Stimulated activated CD8-positive, alpha-beta memory T cell treated with anti-CD3 and anti-CD28 coated beads, Interleukin-12 subunit alpha, Interleukin-12 subunit beta, amount 100 ng/mL, for 24 hours (primary cell): ENCODE data around the gene NR2E3.
"Not testable (repeated sequence)": the region's sequence is repeated elsewhere in the genome, so short reads cannot be mapped to it uniquely, and the experiment has no call there.

Experiments used
- DNase-seq: peaks from one replicate; pipeline ENCODE4 v3.0.0-alpha.2; 2020; ENCODE audit errors: extremely low read depth

The NR2E3 gene

DNA sequence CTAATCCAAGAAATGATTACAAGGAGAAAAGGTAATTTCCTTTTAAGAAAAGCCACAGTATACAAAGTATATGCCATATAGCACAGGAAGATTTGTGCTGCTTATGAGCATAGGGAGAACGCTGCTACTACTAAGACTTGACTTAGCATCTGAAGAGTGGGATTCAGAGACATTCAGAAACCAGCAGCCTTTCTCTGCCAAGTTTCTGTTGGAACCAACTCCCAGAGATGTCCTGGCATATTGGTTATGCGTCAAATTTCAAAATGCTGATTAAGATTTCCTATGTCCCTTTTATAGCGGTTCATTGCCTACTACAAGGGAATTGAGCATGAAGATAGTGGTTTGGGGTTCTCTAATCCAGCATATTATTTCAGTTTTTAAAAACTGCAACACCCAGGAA lies 4.9 kb downstream of the NR2E3 start:
- no peak for DNase-seq

- no peak for DNase-seq
Measured at GRCh38 chr15:71817351-71817750, 7.0 kb downstream of the NR2E3 start.

DNA sequence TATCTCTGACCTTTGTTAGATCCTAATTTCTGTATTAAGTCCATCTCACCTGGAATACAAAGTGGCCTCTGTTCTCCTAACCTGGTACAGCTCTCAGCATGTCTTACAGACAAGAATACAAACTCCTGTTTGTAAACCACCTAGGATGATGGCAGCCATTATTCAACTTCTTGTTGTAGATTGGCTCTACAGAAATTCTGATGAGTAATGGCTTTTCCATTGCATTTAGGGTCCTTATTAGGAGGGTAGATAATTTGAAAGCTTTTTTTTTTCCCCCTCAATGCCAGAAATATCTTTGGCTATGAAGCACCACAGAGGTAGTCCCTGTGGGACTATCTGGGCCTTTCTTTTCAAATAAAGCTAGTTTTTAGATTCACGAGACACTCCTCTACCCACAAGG lies 9.8 kb downstream of the NR2E3 start:
- no peak for DNase-seq

DNA sequence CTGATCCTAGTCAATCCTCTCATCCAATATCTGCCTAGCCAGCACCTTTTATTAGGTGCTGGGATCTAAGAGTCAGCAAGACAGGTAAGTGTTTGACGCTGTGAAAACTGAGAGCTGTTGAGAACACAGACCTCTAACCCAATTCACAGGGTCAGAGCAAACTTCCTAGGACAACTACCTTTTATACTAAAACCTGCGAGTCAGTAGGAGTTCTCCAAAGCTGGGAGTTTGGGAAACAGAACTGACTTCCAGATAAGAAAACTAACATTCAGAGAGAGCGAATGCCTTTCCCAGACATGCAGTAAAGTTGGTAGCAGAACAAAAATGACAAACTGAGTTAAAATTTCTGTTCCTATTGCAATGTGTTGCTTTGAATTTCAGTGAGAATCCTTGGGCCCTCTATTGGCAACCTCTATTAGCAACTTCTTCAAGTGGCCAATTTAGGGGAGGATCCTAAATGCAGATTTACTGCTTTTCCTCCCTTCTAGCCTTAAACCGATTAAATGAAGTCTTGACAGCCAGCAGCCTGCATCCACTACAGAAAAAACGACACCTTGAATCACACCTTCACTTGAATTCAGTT lies 11.3 kb downstream of the NR2E3 start:
- no peak for DNase-seq

GRCh38 chr15:71822890-71823630 lies 12.7 kb downstream of the NR2E3 start:
- no peak for DNase-seq

- no peak for DNase-seq
Measured at GRCh38 chr15:71823801-71824200, 13.4 kb downstream of the NR2E3 start.

- no peak for DNase-seq
Measured at GRCh38 chr15:71825021-71825730, 14.8 kb downstream of the NR2E3 start.

DNA sequence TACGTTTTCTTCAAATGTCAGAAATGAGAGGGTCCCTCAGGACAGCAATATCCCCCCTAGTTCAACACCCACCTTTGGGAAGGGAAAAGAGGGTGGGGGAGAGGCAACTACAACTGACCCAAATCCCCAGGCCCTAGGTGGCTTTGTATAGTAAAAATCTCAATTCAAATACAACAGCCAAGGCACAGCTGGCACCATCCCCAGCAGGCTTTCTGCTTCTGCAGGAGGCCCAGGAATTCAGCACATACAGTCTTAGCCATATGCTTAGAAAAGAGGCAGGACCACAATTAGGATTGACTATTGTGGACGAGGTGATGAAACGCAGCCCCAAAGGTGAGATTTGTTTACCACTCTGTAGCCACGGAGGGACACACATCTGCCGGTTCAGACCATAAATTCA lies 15.8 kb downstream of the NR2E3 start:
- DNase-seq, result no peak

- DNase-seq, result no peak
Measured at GRCh38 chr15:71830981-71831380, 20.6 kb downstream of the NR2E3 start.

DNA sequence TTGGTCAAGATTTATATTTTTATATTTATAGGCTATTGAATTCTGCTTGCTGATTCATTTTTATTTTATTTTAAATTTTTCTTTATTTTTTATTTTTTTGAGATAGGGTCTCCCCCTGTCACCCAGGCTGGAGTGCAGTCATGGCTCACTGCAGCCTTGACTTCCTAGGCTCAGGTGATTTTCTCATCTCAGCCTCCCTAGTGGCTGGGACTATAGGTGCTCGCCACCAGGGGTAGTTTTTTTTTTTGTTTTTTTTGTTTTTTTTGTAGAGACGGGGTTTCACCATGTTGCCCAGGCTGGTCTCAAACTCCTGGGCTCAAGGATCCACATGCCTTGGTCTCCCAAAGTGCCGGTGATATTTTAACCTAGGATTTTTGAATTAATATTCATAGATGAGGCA lies 31.2 kb downstream of the NR2E3 start:
- no peak for DNase-seq

- no peak for DNase-seq
Measured at GRCh38 chr15:71844916-71845315, 34.6 kb downstream of the NR2E3 start.

GRCh38 chr15:71853543-71853942 lies 43.2 kb downstream of the NR2E3 start:
- DNase-seq, result no peak

GRCh38 chr15:71858232-71858631 lies 47.9 kb downstream of the NR2E3 start:
- DNase-seq, result not testable (repeated sequence)
